CD1c-positive myeloid dendritic cell (primary cell): ENCODE data around the gene TMF1.
A peak's percentile ranks its signal among the peaks of the same experiment; 100 is the strongest.

Experiments
- DNase-seq: peaks from one replicate; pipeline ENCODE4 v3.0.0-alpha.2; 2016; ENCODE audit errors: extremely low spot score

Gene TMF1

DNA sequence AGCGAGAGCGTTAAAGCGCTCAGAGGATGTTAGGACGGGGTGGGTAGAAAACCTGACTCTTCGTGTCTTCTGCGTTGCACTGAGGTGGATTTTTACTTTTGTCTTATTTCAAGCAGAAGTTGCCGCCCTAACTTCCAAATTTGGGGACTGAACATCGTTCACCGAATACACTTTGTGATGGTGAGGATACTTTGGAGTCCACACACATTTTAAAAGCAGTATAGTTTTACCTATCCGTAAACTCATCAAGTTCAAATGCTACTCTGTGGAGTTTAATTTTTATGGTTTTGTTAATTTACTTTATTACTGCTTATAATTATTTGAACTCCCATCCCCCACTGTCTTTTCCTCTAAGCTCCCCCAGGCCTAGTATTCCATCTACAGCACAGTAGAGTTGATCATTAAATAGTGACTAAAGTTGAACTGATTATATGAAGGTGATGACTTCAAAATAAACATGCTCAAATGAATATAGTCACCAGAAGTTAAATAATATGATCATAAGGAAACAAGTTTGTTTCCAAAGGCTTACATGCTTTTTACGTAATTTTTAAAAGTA lies 38.0 kb downstream of the TMF1 start:
- no peak for DNase-seq

DNA sequence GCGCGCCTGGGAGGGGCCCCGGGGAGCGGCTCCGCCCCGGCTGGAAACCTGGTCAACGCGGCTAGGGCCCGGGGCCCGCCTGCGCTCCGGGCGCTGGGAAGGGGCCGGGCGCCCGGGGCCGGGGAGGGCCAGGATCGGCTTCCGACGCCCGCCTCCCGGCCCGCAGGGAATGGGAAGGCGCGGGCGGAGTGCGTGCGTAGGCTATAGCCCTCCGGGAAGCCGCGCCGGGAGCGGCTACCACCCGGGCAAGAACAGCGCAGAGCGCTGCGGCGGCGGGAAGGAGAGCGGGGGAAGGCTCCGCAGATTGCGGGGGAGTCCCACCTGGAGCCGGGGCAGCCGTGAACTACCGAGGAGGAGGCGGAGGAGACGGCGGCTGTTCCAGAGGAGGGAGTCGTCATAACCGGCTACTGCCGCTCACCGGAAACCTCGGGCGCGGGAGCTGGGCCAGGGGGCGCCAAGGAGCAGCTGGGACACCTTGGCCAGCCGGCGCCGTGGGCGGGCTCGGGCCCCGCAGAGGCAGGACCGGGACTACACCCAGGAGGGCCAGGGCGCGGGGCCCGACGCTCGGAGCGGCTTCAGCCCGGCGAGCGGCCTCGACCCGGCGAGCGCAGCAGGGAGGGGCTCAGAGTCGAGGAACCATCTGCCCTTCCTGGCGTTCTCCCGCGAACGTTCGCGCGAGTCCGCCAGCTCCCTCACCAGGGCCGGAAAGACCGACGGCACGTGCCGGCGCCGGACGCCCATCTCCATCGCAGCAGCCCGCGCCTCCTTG lies 38.7 kb downstream of the TMF1 start, which contains the start of gene EOGT:
TSS of gene EOGT (minus strand) at position 432 of the 769 bp plus-strand sequence. CDS start 3,838 bp downstream, outside the sequence.
- DNase-seq = peak; percentile 85

DNA sequence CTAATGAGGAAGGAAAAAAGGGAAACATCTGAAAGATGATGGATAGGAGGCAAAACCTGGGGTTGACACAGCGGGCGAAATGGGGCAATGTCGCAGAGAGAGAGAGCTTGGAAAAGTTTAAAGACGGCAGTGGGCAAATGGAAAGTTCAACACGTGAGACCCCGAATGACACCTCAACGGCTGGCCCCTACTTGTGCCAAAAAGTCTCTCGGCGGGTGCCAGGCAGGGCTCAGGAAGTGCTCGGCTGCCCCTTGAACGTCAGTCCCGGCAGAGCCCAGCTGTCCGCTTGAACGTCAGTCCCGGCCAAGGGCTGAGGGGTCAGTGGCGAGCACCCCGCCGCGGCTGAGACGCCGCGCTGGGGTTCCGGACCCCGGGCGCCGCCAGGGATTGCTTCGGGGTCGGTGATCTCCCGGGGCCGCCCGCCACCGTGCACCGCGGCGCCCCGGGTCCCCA lies 39.3 kb downstream of the TMF1 start:
- DNase-seq = peak; percentile 50

DNA sequence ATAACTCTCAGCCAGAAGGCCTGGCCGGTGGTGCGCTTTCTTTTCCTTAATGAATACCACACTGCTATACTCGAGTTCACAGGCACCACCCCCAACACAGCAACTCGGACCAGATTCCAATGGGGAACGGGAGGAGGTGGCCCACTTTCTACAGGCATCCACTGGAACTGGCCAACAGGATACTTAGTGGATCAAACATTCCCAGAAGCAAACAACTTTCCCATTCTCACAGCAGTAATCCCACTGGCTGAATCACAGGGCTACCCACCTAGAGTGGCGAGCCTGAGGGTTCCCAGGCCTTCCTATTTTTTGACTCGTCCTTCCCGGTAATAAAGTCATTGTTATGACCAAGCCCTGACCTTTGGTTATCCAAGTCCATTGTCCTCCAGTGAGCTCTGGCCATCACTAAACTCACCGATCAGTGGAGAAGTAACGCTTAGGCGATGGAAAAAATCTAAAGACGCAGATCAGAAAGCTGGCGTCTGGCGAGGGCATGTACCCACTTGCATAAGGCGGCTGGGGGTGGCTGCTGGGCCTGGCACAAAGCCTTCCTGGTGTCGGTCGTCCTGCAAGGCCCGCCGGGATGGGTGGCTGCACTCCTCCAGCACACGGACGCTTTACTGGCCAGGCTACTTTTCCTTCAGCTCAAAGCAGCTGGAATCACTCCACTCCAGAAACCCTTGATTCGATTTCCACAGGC lies 39.9 kb downstream of the TMF1 start:
- DNase-seq = no peak

DNA sequence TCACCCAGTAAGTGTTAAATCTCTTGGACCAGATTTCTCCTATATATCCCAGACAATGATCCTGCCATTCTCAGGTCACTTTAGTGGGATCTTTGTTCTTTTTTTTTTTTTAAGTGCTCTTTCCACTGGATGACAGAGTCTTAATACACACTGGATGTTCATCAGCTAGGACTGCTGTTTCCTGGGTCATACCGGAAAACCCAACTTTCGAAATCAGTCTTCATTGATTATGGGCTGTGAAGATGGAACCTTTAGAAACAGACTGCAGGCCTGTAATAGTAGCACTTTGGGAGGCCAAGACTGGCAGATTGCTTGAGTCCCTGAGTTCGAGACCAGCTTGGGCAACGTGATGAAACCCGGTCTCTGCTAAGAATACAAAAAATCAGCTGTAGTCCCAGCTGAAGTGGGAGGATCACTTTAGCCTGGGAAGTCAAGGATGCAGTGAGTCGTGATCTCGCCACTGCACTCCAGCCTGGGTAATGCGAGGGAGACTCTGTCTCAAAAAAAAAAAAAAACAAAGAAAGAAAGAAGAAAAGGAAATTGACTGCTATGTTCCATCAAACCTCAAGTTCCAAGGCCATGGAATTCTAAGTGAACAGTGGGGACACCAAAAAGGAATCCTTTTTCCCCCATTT lies 40.9 kb downstream of the TMF1 start:
- DNase-seq = no peak

DNA sequence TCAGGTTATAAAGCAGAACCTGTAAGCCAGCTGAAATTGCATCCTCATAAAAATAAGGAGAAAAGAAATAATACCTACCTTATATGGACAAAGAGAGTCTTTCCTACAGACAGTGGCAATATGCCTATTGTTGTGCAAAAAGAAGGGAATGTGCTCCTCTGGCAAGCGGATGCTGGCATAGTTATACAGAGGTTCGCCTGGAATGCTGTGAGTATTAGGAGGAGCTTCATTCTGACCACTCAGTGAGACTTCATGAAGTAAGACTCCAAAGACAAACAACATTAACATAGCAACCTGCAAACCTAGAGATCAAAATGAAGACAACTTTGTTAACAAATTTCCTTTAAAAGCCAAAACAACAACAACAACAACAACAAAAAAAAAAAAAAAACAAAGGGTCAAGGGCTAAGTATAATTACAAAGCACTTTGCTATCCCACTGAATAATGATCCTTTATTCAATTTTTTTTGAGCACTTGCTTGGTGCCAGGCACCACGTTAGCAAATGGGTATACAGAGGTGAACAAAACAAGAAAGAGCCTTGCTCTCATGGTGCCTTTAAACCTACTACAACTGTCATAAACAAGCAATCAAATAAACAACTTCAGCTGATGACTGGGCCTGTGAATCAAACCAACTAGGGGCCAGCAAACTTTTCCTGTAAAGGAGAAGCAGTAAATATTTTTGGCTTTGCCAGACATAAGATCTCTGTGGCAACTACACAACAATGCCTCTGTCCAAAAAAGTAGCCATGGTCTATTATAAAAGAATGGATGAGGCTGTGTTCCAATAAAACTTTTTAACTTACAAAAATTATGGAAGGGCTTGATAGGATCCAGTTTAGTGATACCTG lies 42.3 kb downstream of the TMF1 start:
- no peak for DNase-seq

DNA sequence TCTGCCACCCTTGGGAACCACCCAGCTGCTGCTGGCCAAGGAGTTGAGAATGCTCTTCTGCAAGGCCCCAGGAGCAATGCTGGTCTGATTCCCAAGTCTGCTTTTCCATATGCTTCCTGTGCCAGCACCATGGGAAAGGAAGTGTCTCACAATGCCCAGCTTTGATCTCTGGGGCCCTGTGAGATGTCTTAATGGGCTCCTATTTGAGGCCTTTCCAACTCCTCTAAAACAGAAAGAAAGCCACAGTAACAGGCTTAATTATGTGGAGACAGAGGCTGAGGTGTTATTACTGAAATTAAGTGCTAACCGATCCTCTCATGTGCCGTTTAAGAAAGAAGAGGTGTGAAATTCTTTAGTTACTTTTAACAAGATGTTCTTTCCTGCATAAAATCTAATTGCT lies 43.2 kb downstream of the TMF1 start:
- no peak for DNase-seq

DNA sequence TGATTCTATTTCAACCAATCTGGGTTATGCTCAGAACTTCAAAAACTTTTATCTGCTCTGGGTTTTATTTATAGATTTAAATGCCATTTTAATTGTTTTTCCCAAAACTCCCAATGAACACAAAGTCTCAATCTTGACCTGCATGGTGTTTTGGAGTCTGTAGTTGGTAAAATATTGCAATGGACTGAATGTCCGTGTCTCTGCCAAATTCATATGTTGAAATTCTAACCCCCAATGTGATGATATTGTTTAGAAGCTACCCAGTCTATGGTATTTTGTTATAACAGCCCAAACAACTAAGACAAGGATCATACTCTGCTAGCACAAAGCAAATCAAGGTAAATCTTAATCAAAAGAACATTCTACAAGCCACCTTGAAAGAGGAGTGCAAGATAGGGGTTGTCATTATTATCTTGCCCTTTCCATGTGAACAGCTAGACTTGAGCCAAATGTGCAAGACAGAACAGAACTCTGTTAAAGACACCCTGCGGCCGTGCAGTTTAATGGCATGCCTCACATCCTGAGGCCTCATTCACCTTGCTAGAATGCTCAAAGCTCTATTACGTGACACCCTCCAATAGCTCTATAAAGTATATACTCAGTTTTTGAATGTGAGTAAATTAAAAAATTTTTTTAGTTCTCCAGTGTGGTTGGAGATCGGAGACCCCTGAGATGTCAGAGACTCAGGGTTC lies 46.2 kb downstream of the TMF1 start:
- DNase-seq = no peak

DNA sequence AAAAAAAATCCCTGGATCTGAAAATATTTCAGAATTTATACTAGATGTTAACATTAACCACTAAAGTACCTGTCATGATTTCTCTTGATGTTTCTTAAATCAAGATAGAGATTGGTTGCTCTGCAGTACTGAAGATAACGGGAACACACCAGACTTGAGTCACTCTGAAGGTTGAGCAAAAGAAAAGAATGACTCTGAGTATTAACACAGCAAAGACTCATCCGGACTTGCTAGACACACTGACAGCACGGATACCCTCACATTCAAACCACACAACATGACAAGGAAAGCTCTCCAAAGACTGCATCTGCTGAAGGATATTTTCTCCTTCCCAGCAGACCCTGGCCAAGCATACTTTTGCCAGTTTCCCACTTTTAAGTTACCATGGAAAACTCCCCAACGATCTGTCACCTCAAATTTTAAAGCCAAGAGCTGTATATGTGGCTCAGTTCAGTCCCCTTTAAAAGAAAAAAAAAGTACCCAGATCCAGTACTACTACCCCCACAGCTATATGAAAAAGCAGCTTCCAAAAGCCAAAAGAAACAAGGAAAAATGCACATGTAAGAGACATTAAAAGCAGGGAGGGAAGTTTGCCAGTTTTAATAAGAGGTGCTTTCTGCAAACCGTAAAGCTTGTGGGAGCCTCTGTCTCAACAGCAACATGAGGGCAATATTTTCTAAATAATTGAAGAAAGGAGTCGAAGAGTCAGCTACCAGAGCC lies 46.9 kb downstream of the TMF1 start:
- DNase-seq = no peak

DNA sequence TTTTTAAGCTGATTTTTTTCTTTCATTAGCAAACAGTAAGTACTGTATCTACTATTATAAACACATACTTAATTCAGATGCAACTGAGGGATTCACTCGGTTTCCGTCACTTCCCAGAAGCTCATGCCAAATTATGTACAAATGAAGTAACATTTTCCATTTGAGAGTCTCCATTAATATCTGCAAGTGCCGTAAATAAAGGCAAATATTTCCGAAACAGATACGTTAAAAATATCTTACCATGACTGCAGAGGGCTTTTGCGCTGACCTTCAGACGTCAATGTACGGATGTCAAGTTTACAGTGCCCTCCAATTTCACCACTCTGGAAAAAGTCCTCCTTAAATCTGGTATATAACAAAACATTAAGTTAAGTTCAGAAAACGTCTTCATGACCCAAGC lies 48.0 kb downstream of the TMF1 start:
- DNase-seq = no peak

DNA sequence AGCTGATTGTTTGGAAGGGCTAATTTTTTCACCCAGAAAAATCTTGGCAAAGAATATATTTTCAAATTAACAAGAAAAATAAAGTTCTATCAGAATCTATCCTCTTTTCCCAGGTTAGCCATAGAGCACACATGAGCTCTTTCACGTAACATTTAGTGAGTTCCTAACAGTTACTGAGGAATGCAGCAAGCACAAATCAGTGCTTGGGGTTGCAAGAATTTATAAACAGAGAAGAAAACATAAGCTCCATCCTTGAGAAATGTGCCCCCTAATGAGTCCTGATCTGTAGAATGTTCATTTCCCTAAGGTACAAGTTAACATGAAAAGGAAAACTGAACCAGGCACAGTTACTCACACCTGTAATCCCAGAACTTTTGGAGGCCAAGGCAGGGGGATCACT lies 52.5 kb downstream of the TMF1 start:
- DNase-seq = no peak

DNA sequence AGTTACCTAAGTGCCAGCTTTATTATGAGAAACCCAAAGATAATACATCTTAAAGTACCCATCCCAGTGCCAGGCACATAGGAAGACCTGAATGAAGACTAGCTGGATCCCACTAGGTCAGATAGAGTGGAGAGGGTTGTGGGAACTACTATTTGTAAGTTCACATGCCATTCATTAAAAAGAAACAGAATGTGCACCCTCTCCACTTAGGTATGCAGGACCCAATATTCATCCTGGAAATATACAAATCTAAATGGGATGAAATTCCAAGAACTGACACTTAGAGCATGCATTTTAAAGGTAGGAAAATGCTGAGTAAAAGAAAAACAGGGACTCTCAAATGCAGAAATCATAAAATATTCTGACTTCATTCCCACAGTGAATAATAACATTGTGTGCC lies 53.0 kb downstream of the TMF1 start:
- DNase-seq = no peak

DNA sequence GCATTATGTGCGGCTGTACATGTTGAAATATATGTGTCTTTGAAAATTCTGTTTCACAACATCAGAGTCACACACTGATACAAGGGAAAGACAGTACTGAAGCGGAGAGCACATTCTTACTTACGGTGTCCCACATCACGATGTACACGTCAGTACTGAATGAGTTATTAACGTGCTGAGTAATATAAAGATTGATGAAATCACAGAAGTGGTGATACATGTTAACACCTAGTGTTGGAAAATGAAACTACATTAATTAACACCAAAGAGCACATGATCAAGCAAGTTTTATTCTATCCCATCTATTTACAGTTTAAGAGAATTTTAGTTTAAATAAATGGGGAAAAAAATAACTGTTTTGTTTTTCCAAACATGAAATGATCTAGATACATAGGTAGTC lies 54.2 kb downstream of the TMF1 start:
- DNase-seq = no peak

DNA sequence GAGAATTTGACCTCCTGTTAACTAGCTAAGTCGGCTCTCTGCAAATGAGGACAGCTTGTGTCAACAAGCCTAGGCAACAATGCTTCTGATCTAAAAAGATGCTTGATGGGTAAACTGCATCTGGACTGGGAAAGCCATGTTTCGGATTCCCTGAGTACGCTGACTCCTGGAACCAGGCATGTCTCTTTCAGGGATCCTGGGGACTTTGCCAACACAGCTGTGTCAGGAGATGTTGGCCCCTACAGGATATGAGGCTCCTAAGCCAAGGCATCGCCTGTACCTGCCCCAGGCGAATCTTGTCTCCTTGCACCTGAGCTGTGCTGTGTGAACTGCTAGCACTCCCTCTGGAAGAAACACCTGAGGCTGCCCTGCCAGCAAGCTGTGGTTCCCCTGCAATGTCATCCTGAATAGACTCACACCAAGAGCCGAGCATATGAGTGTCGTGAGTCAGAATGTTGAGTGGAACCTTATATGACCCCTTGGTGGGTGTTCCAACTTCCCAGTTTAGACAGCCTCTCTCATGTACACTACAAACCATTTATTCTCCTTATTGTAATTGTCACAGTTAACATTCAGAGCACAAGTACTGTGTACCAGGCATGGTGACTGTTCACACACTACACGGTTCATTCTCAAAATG lies 55.7 kb downstream of the TMF1 start:
- DNase-seq = peak; percentile 55

DNA sequence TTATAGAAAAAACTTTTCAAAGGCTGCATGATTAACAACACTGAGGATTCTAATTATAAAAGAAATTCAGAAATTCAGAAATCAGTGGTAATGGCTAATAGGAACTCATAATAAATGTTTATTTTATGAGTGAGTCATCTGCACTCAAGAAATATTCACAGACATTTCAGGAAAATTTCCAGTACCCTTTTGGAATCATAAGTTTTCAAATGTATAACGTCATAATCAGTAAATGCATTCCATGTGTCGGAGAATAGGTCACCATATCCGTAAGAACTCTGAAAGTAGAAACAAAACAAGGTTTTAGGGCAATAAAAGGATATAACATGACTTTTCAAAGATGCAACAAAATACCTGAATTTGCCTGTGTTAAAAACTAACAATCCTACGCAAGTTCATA lies 63.4 kb downstream of the TMF1 start:
- no peak for DNase-seq

DNA sequence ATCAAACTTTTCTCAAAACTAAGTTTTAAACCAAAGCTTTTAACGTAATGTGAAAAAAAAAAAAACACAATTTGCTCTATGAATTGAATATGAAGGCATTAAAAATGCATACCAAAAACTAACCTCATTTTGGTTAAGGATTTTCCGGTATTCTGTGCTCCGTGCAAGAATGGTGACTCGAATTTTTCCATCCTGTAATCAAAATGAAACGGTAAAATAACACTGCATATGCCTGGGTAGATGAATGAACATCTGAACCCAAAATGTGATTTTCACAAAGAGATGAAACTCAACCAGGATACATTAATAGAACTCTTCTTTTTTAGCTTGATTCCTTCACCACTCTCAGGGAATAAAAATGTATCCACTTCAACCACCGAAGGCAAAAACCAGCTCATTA lies 64.8 kb downstream of the TMF1 start:
- no peak for DNase-seq

DNA sequence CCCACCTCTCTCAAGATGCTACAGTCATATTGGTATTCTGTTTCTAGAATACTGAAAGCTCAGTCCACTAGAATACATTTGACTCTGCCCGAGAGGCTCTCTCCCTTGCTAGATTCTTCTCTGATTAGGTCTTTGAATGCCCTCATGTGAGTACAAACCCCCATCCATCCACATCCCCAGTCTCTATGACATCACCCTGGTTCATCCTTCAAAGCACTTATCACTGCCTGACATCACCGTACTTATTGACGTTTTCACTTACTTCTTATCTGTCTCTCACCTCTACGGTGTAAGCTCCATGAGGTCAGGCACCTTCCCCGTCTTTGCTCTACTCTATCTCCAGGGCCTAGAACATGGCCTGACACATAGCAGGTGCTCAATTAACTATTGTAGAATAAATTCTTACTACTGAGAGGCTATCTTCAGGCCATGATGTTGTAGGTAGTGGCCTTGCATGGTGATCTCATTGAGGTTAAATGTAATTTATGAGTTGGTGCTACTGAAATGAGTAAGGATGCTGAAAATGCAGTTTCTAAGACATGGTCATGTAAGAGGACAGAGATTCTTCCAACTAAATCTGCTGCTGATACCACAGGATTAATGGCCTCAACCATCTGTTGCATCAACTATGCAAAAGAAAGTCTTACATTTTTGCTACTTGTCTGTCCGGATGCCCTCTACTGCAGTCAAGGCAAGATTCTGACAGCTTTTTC lies 65.5 kb downstream of the TMF1 start:
- no peak for DNase-seq

DNA sequence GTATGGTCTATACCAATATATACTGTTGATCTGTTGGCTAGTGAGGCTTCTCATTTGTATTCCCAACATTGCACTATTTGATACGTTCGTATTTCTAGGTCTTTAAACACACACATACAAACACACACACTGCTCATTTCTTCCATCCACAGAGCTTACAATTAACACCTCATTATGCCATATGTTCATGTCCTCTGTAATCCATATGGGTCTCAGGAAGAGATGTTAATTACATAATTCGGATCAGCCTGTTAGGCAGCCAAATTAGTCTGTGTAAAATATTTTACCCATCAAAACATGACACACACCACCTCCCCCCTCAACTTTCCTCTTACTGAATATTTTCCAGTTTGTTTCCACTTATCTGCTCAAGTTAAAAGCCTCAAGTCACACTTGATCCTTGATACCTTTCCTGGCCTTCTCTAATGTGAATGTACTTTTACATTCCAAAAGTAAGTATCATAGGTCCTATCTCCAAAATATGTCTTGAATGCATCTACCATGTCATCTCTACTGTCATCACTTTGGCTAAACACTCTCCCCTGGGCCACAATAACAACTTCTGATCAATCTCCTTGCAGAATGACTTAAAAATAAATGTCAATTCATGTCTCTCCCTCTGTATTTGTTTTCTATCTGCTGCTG lies 66.9 kb downstream of the TMF1 start:
- no peak for DNase-seq
